ENCODE data around the gene DHPS.

Gene DHPS

GRCh38 chr19:12642506-12642905 lies 39.2 kb downstream of the DHPS start:
- no peak for DNase-seq

GRCh38 chr19:12641456-12641855 lies 40.2 kb downstream of the DHPS start:
- no peak for DNase-seq

- peak; percentile 64 for DNase-seq
Measured at GRCh38 chr19:12639901-12640613, 41.6 kb downstream of the DHPS start.

- no peak for DNase-seq
Measured at GRCh38 chr19:12638611-12639182, 43.0 kb downstream of the DHPS start.

GRCh38 chr19:12636631-12637030 lies 45.0 kb downstream of the DHPS start:
- DNase-seq: no peak

- no peak for DNase-seq
Measured at GRCh38 chr19:12629215-12629614, 52.5 kb downstream of the DHPS start.

- no peak for DNase-seq
Measured at GRCh38 chr19:12628040-12629022, 53.3 kb downstream of the DHPS start.

- DNase-seq: no peak
Measured at GRCh38 chr19:12626958-12627357, 54.7 kb downstream of the DHPS start.
